Measurements from ENCODE around the gene BRIP1.

Gene BRIP1

DNA sequence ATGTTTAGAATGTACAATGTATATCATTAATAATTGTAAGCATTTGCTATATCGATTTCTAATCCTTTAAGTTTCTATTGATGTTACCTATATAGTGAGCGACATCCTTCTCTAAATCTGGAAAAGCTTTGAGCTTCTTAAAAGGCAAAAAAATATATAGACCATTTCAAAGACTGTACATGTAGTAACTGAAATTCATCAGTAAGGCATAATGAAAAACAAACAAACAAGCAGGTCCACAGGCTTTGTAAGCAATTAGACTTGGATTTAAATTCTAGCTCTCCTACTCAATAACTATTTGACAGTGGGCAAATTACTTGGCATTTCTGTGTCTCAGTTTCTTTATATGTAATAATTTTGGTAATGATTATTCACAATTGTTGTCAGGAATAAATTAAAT is 220.6 kb downstream of the BRIP1 start:
- TF ChIP-seq ZFP3 (CRISPR knock-in tag; IDR thresholded peaks at IDR 0.05) (no peak), SNAI2 (CRISPR knock-in tag; IDR thresholded peaks at IDR 0.05) (no peak), CREB5 (CRISPR knock-in tag; IDR thresholded peaks at IDR 0.05; ENCODE audit: low read depth) (no peak), ARNTL (CRISPR knock-in tag; IDR thresholded peaks at IDR 0.05; ENCODE audit: borderline replicate concordance, low read depth) (no peak), GLIS3 (CRISPR knock-in tag; IDR thresholded peaks at IDR 0.05) (no peak), ZC3H10 (CRISPR knock-in tag; IDR thresholded peaks at IDR 0.05) (no peak), RARB (CRISPR knock-in tag; IDR thresholded peaks at IDR 0.05) (no peak), ESRRG (CRISPR knock-in tag; IDR thresholded peaks at IDR 0.05) (no peak), ISL1 (CRISPR knock-in tag; IDR thresholded peaks at IDR 0.05) (no peak), TOX (CRISPR knock-in tag; IDR thresholded peaks at IDR 0.05; ENCODE audit: borderline replicate concordance) (no peak), CSDC2 (CRISPR knock-in tag; IDR thresholded peaks at IDR 0.05) (no peak), POU6F1 (CRISPR knock-in tag; IDR thresholded peaks at IDR 0.05; ENCODE audit: borderline replicate concordance, low read depth) (no peak), TSHZ2 (CRISPR knock-in tag; IDR thresholded peaks at IDR 0.05) (no peak), ZNF565 (CRISPR knock-in tag; conservative IDR thresholded peaks at IDR 0.05; ENCODE audit: low read depth) (no peak), PPARA (CRISPR knock-in tag; IDR thresholded peaks at IDR 0.05; ENCODE audit: borderline replicate concordance) (no peak), CSRNP3 (CRISPR knock-in tag; IDR thresholded peaks at IDR 0.05) (no peak), ZNF8 (CRISPR knock-in tag; IDR thresholded peaks at IDR 0.05) (no peak), BACH2 (CRISPR knock-in tag; IDR thresholded peaks at IDR 0.05; ENCODE audit: borderline replicate concordance) (no peak)
- TF ChIP-seq, protein P1, sequence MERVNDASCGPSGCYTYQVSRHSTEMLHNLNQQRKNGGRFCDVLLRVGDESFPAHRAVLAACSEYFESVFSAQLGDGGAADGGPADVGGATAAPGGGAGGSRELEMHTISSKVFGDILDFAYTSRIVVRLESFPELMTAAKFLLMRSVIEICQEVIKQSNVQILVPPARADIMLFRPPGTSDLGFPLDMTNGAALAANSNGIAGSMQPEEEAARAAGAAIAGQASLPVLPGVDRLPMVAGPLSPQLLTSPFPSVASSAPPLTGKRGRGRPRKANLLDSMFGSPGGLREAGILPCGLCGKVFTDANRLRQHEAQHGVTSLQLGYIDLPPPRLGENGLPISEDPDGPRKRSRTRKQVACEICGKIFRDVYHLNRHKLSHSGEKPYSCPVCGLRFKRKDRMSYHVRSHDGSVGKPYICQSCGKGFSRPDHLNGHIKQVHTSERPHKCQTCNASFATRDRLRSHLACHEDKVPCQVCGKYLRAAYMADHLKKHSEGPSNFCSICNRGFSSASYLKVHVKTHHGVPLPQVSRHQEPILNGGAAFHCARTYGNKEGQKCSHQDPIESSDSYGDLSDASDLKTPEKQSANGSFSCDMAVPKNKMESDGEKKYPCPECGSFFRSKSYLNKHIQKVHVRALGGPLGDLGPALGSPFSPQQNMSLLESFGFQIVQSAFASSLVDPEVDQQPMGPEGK (CRISPR knock-in tag; IDR thresholded peaks at IDR 0.05; ENCODE audit: borderline replicate concordance) = no peak
- no peak for ATAC-seq

DNA sequence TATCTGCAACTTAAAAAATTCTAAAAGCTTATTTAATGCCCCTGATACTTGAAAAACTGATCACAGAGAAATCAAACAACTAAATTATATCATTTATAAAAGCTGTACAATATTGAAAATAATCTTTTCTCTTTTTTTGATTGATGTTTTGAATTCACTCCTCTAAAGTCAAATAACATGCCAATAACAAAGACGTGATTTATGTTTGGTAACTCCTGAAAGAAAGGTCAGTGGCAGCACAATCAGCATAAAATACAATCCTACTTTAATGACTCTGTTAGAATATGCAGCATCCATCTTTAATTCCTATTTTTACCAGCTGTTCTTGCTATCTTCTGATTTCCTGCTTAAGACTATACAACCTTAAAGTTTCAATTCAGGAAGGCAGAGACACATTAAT is 221.6 kb downstream of the BRIP1 start:
- ATAC-seq = no peak
- TF ChIP-seq ZFP30 (CRISPR knock-in tag; IDR thresholded peaks at IDR 0.05) (no peak), ISL1 (CRISPR knock-in tag; IDR thresholded peaks at IDR 0.05) (no peak), TOX (CRISPR knock-in tag; IDR thresholded peaks at IDR 0.05; ENCODE audit: borderline replicate concordance) (no peak), CSDC2 (CRISPR knock-in tag; IDR thresholded peaks at IDR 0.05) (no peak), POU6F1 (CRISPR knock-in tag; IDR thresholded peaks at IDR 0.05; ENCODE audit: borderline replicate concordance, low read depth) (no peak), GLIS3 (CRISPR knock-in tag; IDR thresholded peaks at IDR 0.05) (no peak), TCF4 (CRISPR knock-in tag; IDR thresholded peaks at IDR 0.05; ENCODE audit: borderline replicate concordance) (no peak), ZFP3 (CRISPR knock-in tag; IDR thresholded peaks at IDR 0.05) (no peak), ZC3H10 (CRISPR knock-in tag; IDR thresholded peaks at IDR 0.05) (no peak), ZNF565 (CRISPR knock-in tag; conservative IDR thresholded peaks at IDR 0.05; ENCODE audit: low read depth) (no peak), TSHZ2 (CRISPR knock-in tag; IDR thresholded peaks at IDR 0.05) (no peak)

Measured in SK-N-SH treated with all-trans-retinoic acid at 6 μM for 48 hours (cell line).